DND-41 (cell line): ENCODE results near the gene PPFIA1.

Experiments
- EZH2 ChIP-seq: IDR thresholded peaks from 3 replicates; pipeline ENCODE4 v1.6.1; 2012; ENCODE audit warnings: borderline replicate concordance, low read depth, mild to moderate bottlenecking, moderate library complexity, low read length, inconsistent platforms; ENCODE audit not compliant: severe bottlenecking
- TF ChIP-seq, protein P1 (sequence below): IDR thresholded peaks from 2 replicates; pipeline ENCODE4 v1.5.1; 2012; ENCODE audit warnings: borderline replicate concordance, low read length, moderate library complexity, mild to moderate bottlenecking; ENCODE audit not compliant: poor library complexity, severe bottlenecking; ENCODE audit errors: extremely low read depth

- no peak for TF ChIP-seq EZH2
- TF ChIP-seq, protein P1, sequence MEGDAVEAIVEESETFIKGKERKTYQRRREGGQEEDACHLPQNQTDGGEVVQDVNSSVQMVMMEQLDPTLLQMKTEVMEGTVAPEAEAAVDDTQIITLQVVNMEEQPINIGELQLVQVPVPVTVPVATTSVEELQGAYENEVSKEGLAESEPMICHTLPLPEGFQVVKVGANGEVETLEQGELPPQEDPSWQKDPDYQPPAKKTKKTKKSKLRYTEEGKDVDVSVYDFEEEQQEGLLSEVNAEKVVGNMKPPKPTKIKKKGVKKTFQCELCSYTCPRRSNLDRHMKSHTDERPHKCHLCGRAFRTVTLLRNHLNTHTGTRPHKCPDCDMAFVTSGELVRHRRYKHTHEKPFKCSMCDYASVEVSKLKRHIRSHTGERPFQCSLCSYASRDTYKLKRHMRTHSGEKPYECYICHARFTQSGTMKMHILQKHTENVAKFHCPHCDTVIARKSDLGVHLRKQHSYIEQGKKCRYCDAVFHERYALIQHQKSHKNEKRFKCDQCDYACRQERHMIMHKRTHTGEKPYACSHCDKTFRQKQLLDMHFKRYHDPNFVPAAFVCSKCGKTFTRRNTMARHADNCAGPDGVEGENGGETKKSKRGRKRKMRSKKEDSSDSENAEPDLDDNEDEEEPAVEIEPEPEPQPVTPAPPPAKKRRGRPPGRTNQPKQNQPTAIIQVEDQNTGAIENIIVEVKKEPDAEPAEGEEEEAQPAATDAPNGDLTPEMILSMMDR: no peak
Measured at GRCh38 chr11:70225681-70226177, 44.8 kb upstream of the PPFIA1 start.
